Measurements from ENCODE around the gene GNG12. TPM values are rescaled to one million over a fixed set of nuclear protein-coding genes. Genes with fewer than 3 reads are reported as not detected.

GNG12 gene
- total RNA-seq, 1 experiment from 2014 or later: 23.7 TPM

DNA sequence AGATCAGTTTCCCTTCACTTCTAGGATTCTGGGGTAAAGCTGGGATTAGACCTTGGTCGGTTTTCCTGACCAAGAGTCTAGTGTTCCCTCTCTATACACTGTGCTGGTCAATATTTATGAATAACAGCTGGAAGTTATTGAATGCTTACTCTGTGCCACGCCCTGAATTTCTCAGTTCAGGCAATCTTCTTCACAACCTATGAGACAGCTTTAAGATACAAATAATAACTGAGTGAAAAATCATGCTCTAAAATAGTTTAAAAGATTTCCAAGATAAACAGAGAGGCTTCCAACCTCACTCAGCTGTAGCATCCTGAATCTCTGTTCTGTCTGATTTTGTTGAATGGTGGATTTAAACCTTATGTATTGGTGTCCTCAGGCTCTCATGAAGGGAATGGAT, 72.2 kb downstream of the GNG12 start:
- no peak for TF ChIP-seq ZNF671 (CRISPR knock-in tag; IDR thresholded peaks at IDR 0.05)
- TF ChIP-seq, protein P1, sequence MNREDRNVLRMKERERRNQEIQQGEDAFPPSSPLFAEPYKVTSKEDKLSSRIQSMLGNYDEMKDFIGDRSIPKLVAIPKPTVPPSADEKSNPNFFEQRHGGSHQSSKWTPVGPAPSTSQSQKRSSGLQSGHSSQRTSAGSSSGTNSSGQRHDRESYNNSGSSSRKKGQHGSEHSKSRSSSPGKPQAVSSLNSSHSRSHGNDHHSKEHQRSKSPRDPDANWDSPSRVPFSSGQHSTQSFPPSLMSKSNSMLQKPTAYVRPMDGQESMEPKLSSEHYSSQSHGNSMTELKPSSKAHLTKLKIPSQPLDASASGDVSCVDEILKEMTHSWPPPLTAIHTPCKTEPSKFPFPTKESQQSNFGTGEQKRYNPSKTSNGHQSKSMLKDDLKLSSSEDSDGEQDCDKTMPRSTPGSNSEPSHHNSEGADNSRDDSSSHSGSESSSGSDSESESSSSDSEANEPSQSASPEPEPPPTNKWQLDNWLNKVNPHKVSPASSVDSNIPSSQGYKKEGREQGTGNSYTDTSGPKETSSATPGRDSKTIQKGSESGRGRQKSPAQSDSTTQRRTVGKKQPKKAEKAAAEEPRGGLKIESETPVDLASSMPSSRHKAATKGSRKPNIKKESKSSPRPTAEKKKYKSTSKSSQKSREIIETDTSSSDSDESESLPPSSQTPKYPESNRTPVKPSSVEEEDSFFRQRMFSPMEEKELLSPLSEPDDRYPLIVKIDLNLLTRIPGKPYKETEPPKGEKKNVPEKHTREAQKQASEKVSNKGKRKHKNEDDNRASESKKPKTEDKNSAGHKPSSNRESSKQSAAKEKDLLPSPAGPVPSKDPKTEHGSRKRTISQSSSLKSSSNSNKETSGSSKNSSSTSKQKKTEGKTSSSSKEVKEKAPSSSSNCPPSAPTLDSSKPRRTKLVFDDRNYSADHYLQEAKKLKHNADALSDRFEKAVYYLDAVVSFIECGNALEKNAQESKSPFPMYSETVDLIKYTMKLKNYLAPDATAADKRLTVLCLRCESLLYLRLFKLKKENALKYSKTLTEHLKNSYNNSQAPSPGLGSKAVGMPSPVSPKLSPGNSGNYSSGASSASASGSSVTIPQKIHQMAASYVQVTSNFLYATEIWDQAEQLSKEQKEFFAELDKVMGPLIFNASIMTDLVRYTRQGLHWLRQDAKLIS (CRISPR knock-in tag; IDR thresholded peaks at IDR 0.05; ENCODE audit: borderline replicate concordance): no peak
- TF ChIP-seq, protein P2, sequence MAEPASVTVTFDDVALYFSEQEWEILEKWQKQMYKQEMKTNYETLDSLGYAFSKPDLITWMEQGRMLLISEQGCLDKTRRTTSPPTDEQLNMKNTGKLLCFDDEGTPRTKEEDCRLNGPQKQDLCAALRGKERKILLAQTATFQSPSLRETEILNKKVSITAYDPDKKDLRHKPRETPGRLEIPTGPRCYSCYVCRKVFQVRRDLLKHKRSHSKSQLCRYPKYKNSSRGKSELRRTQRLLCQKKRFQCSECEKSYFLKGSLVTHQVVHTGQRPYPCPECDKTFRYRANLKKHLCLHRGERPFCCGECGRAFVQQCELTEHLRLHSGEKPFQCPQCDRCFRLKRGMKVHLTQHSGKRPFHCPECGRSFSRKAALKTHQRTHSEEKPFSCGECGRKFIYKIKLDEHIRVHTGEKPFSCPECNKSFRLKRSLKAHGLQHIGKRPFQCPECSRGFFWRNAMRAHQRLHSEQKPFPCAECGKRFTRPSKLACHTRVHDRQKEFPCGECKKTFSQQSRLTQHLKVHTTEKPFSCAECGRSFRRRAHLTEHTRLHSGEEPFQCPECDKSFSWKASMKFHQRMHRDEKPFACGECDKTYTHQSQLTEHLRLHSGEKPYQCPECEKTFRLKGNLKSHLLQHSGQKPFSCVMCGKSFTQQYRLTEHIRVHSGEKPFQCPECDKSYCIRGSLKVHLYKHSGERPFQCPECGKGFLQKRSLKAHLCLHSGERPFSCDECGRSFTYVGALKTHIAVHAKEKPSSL (CRISPR knock-in tag; conservative IDR thresholded peaks at IDR 0.05): no peak
- TF ChIP-seq, protein P3, sequence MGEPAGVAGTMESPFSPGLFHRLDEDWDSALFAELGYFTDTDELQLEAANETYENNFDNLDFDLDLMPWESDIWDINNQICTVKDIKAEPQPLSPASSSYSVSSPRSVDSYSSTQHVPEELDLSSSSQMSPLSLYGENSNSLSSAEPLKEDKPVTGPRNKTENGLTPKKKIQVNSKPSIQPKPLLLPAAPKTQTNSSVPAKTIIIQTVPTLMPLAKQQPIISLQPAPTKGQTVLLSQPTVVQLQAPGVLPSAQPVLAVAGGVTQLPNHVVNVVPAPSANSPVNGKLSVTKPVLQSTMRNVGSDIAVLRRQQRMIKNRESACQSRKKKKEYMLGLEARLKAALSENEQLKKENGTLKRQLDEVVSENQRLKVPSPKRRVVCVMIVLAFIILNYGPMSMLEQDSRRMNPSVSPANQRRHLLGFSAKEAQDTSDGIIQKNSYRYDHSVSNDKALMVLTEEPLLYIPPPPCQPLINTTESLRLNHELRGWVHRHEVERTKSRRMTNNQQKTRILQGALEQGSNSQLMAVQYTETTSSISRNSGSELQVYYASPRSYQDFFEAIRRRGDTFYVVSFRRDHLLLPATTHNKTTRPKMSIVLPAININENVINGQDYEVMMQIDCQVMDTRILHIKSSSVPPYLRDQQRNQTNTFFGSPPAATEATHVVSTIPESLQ (CRISPR knock-in tag; IDR thresholded peaks at IDR 0.05): no peak
- TF ChIP-seq, protein P4, sequence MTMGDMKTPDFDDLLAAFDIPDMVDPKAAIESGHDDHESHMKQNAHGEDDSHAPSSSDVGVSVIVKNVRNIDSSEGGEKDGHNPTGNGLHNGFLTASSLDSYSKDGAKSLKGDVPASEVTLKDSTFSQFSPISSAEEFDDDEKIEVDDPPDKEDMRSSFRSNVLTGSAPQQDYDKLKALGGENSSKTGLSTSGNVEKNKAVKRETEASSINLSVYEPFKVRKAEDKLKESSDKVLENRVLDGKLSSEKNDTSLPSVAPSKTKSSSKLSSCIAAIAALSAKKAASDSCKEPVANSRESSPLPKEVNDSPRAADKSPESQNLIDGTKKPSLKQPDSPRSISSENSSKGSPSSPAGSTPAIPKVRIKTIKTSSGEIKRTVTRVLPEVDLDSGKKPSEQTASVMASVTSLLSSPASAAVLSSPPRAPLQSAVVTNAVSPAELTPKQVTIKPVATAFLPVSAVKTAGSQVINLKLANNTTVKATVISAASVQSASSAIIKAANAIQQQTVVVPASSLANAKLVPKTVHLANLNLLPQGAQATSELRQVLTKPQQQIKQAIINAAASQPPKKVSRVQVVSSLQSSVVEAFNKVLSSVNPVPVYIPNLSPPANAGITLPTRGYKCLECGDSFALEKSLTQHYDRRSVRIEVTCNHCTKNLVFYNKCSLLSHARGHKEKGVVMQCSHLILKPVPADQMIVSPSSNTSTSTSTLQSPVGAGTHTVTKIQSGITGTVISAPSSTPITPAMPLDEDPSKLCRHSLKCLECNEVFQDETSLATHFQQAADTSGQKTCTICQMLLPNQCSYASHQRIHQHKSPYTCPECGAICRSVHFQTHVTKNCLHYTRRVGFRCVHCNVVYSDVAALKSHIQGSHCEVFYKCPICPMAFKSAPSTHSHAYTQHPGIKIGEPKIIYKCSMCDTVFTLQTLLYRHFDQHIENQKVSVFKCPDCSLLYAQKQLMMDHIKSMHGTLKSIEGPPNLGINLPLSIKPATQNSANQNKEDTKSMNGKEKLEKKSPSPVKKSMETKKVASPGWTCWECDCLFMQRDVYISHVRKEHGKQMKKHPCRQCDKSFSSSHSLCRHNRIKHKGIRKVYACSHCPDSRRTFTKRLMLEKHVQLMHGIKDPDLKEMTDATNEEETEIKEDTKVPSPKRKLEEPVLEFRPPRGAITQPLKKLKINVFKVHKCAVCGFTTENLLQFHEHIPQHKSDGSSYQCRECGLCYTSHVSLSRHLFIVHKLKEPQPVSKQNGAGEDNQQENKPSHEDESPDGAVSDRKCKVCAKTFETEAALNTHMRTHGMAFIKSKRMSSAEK (CRISPR knock-in tag; IDR thresholded peaks at IDR 0.05; ENCODE audit: borderline replicate concordance): no peak
- no peaks in the 10 kb centered on the region; the same call in 1 of the 2 replicates for H3K27me3 Mint-ChIP-seq (ENCODE audit: low read depth)
- H3K36me3 Mint-ChIP-seq: no peaks in the 10 kb centered on the region
- no peak for ATAC-seq
- H3K9me3 Mint-ChIP-seq: no peaks in the 10 kb centered on the region
- no peak overlapping the region for H3K4me3 Mint-ChIP-seq
- H3K27ac Mint-ChIP-seq: no peak overlapping the region
- ChIA-PET CTCF (interaction anchor here (0.6 to 6.4 kb wide), 12 partner anchors 40 to 236 kb away, joined by 3 to 108 read pairs (median 9); partner anchors contain the start of gene GADD45A), POLR2A (interaction anchor here (2.0 kb wide), 1 partner anchor 76 kb away, joined by 16 read pairs; the partner anchor contains the start of gene GADD45A)
- DNase-seq (ENCODE audit: low spot score): no peak
- H3K4me1 Mint-ChIP-seq: peaks cover 11% of the 10 kb centered on the region

DNA sequence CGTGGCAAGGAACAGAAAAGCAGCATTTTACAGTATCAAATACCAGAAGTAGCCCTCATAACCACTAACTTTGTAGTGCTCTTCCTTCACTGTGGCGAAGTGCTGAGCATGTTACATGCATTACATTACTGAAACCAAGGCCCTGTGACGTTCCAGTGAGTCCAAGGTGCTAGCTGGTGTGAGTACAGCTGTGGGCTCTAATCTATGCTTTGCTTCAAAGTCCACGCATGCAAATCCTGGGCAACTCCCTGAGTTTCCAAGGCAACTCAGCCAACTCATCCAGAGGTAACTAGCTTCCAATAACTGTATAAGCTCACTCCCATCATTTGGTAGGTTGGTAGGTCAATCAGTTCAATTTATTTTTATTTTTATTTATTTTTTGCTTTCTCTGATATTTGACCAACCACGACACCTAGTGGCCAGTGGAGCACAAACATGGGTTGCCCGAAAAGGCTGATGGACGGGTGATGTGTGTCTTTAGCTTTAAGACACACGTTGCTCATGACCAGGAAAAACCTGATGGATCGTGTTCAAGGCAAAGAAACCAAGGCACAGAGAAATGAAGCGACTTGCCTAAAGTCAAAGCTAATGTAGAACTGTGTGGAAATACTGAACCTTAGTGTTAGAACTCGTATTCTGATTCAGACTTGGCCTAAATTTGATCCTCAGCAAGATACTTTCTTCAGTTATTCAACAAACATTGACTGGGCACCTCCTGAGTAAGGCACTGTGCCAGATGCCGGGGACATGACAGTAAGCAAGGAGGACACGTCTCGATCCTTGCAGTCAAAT, 73.0 kb downstream of the GNG12 start:
- Mint-ChIP-seq H3K27ac (no peak overlapping the region), H3K4me1 (peaks cover 10% of the 10 kb centered on the region), H3K27me3 (ENCODE audit: low read depth) (no peaks in the 10 kb centered on the region; the same call in 1 of the 2 replicates), H3K4me3 (no peak overlapping the region), H3K36me3 (no peaks in the 10 kb centered on the region), H3K9me3 (no peaks in the 10 kb centered on the region)
- TF ChIP-seq, protein P1 (CRISPR knock-in tag; IDR thresholded peaks at IDR 0.05; ENCODE audit: borderline replicate concordance): no peak
- TF ChIP-seq, protein P5, sequence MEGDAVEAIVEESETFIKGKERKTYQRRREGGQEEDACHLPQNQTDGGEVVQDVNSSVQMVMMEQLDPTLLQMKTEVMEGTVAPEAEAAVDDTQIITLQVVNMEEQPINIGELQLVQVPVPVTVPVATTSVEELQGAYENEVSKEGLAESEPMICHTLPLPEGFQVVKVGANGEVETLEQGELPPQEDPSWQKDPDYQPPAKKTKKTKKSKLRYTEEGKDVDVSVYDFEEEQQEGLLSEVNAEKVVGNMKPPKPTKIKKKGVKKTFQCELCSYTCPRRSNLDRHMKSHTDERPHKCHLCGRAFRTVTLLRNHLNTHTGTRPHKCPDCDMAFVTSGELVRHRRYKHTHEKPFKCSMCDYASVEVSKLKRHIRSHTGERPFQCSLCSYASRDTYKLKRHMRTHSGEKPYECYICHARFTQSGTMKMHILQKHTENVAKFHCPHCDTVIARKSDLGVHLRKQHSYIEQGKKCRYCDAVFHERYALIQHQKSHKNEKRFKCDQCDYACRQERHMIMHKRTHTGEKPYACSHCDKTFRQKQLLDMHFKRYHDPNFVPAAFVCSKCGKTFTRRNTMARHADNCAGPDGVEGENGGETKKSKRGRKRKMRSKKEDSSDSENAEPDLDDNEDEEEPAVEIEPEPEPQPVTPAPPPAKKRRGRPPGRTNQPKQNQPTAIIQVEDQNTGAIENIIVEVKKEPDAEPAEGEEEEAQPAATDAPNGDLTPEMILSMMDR (IDR thresholded peaks at IDR 0.05): peak; percentile 61
- ATAC-seq (peak; percentile 75), DNase-seq (ENCODE audit: low spot score) (peak; percentile 60)
- POLR2A ChIA-PET: interaction anchor here (2.0 kb wide), 1 partner anchor 75 kb away, joined by 16 read pairs; the partner anchor contains the start of gene GADD45A
- CTCF ChIA-PET: interaction anchor here (0.6 to 6.4 kb wide), 51 partner anchors 9 to 297 kb away, joined by 3 to 108 read pairs (median 5); partner anchors contain the start of gene GADD45A
